ENCODE measurements around the gene DMP1. TPM values are rescaled to one million over a fixed set of nuclear protein-coding genes. Genes with fewer than 3 reads are reported as not detected.

DMP1 gene
- total RNA-seq, 1 experiment from 2014 or later, result not detected

DNA sequence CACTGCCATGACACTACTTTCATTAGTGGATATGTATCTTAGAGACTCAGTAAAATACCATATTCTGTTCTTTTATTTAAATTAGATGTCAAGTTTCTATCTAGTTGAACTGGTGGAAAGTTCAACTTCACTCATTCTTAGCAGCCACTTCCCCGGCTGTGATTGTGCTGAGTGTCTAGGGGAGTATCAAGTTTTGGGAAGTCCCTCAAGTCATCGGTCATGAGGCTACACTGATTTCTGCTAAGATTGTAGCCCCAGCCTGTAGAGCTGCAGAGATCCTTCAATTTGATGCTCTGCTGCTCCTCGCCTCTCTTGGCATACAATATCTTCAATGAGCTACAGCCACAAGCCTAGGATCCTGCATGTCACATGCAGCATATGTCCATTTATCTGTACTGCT lies 53.9 kb downstream of the DMP1 start:
- Histone ChIP-seq H4K20me1 (ENCODE audit: insufficient read depth) (no peaks in the 10 kb centered on the region), H3K9me2 (ENCODE audit: insufficient read depth) (no peaks in the 10 kb centered on the region), H2AFZ (no peak overlapping the region), H3K4me2 (no peak overlapping the region), H3K9me3 (ENCODE audit: insufficient read depth, low read depth) (no peaks in the 10 kb centered on the region), H3K36me3 (ENCODE audit: low read depth) (no peaks in the 10 kb centered on the region), H3K27ac (no peak overlapping the region), H3K4me1 (replicated peaks; ENCODE audit: insufficient read depth) (no peaks in the 10 kb centered on the region), H3K27me3 (ENCODE audit: insufficient read depth, low read depth) (no peaks in the 10 kb centered on the region), H3F3A (ENCODE audit: insufficient read depth, low read depth) (no peaks in the 10 kb centered on the region), H3K79me2 (ENCODE audit: low read depth) (no peaks in the 10 kb centered on the region), H3K4me3 (no peak overlapping the region)
- POLR2A ChIA-PET (ENCODE audit: unreplicated experiment), result no interaction called here
- CTCF ChIA-PET, result no interaction called here
- no peak for DNase-seq
- intact Hi-C loops (cut with micrococcal nuclease; ENCODE audit: unreplicated experiment), result no loop called here
- TF ChIP-seq EZH2 (IDR thresholded peaks at IDR 0.05; ENCODE audit: low read depth), result no peak
- TF ChIP-seq, protein P1, sequence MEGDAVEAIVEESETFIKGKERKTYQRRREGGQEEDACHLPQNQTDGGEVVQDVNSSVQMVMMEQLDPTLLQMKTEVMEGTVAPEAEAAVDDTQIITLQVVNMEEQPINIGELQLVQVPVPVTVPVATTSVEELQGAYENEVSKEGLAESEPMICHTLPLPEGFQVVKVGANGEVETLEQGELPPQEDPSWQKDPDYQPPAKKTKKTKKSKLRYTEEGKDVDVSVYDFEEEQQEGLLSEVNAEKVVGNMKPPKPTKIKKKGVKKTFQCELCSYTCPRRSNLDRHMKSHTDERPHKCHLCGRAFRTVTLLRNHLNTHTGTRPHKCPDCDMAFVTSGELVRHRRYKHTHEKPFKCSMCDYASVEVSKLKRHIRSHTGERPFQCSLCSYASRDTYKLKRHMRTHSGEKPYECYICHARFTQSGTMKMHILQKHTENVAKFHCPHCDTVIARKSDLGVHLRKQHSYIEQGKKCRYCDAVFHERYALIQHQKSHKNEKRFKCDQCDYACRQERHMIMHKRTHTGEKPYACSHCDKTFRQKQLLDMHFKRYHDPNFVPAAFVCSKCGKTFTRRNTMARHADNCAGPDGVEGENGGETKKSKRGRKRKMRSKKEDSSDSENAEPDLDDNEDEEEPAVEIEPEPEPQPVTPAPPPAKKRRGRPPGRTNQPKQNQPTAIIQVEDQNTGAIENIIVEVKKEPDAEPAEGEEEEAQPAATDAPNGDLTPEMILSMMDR (conservative IDR thresholded peaks at IDR 0.05), result no peak
- no TSS peak for BruUV-seq (replicated peaks)

DNA sequence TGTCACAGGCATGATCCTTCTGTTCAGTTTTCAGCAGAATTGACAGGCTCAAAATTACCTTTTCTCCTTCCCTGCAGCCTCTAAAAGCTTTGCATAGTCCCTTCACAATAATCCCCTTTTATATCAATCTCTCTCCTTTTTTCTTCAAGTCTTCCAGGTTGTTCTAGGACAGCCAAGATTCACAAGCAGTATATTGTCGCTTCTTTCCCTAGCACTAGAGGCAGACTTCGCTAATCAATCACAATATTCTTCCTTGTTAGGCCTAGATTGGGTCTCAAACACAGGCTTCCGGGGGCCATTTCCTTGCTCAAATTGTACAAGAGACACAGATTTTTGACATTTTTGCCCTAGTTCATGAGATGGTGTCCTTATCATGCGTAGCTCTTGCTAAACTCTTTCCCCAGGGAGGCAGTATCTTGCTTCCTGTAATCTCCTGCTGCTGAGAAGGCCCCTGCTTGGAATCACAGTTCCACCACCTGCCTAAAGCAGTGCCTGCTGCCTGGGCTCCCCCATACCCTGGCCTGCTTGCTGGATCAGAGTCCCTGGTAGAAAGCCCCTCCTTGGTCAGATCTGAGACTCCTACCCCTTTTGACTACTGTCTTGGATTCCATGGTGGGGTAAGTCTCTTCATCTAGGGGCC lies 57.3 kb downstream of the DMP1 start:
- CTCF ChIA-PET, result no interaction called here
- no peaks in the 10 kb centered on the region for H3K79me2 ChIP-seq (ENCODE audit: low read depth)
- no TSS peak for BruUV-seq (replicated peaks)

More for the DNA sequence above, 57.3 kb downstream of the DMP1 start:
- Histone ChIP-seq H3K4me3 (no peak overlapping the region), H3F3A (ENCODE audit: insufficient read depth, low read depth) (no peaks in the 10 kb centered on the region), H3K36me3 (ENCODE audit: low read depth) (no peaks in the 10 kb centered on the region), H3K27me3 (ENCODE audit: insufficient read depth, low read depth) (no peaks in the 10 kb centered on the region), H4K20me1 (ENCODE audit: insufficient read depth) (no peaks in the 10 kb centered on the region), H3K4me1 (replicated peaks; ENCODE audit: insufficient read depth) (no peaks in the 10 kb centered on the region), H3K27ac (no peak overlapping the region), H2AFZ (no peak overlapping the region), H3K9me3 (ENCODE audit: insufficient read depth, low read depth) (no peaks in the 10 kb centered on the region), H3K4me2 (no peak overlapping the region), H3K9me2 (ENCODE audit: insufficient read depth) (no peaks in the 10 kb centered on the region)
- TF ChIP-seq, protein P1 (conservative IDR thresholded peaks at IDR 0.05), result no peak
- TF ChIP-seq EZH2 (IDR thresholded peaks at IDR 0.05; ENCODE audit: low read depth), result no peak
- intact Hi-C loops (cut with micrococcal nuclease; ENCODE audit: unreplicated experiment), result no loop called here
- POLR2A ChIA-PET (ENCODE audit: unreplicated experiment), result no interaction called here
- DNase-seq, result no peak

Other genes with a start within 250 kb of the DMP1 start
- 14.7 and 15.3 TPM in 2 replicates for gene NUDT9, start 227.7 kb upstream of the DMP1 start, total RNA-seq (2021)
- not detected in 2 replicates for gene SPARCL1, start 120.9 kb upstream of the DMP1 start, total RNA-seq (2021)
- gene DSPP, start 41.8 kb upstream of the DMP1 start, total RNA-seq (2021), result not detected in 2 replicates
- not detected in 2 replicates for gene IBSP, start 149.3 kb downstream of the DMP1 start, total RNA-seq (2021)
- not detected in 2 replicates for gene MEPE, start 182.7 kb downstream of the DMP1 start, total RNA-seq (2021)